Duodenal mucosa (tissue), 2 donors: ENCODE measurements around the gene PLSCR2.
A peak's percentile ranks its signal among the peaks of the same experiment; 100 is the strongest.

Experiments
- H3K27ac ChIP-seq: one replicate; pipeline ENCODE4 v1.7.0; 2013; ENCODE audit warnings: low read depth, low read length
- H3K27me3 ChIP-seq, 2 donors: one replicate each; pipeline ENCODE4 v1.7.0; 2013; ENCODE audit warnings: low read length in 2 of 2, control low read depth in 1 of 2; ENCODE audit not compliant: insufficient read depth in 2 of 2, control insufficient read depth in 1 of 2
- H3K36me3 ChIP-seq, 2 donors: one replicate each; pipeline ENCODE4 v1.7.0; 2013; ENCODE audit warnings: low read length in 2 of 2, control low read depth in 1 of 2; ENCODE audit not compliant: insufficient read depth in 2 of 2, control insufficient read depth in 1 of 2
- H3K4me1 ChIP-seq, 2 donors: one replicate each; pipeline ENCODE4 v1.7.0; 2013; ENCODE audit warnings: low read length in 2 of 2, control low read depth in 1 of 2; ENCODE audit not compliant: insufficient read depth in 2 of 2, control insufficient read depth in 1 of 2
- H3K4me3 ChIP-seq, 2 donors: one replicate each; pipeline ENCODE4 v1.7.0; 2013; ENCODE audit warnings: low read length in 2 of 2, low read depth in 1 of 2
- H3K9ac ChIP-seq, 2 donors: one replicate each; pipeline ENCODE4 v1.7.0; 2013; ENCODE audit warnings: low read length in 2 of 2, low read depth in 1 of 2
- H3K9me3 ChIP-seq, 2 donors: one replicate each; pipeline ENCODE4 v1.7.0; 2013; ENCODE audit warnings: low read length in 2 of 2, control low read depth in 1 of 2; ENCODE audit not compliant: control insufficient read depth in 1 of 2

PLSCR2 gene

GRCh38 chr3:146469150-146470017, at the start of gene PLSCR2:
Gene PLSCR2, minus strand, starts transcription at chr3:146469561. Its CDS starts 9,657 bp downstream, at chr3:146459904.
- Histone ChIP-seq H3K9ac (peak within 1 kb of the TSS; percentile 82 to 85), H3K27ac (peak within 1 kb of the TSS; percentile 77), H3K4me3 (peak within 1 kb of the TSS; percentile 81 to 91)

GRCh38 chr3:146517684-146518435, 48.5 kb upstream of the PLSCR2 start:
- H3K4me1 ChIP-seq: peaks cover 3 to 16% of the 10 kb centered on the region in 2 donors
- no peaks in the 10 kb centered on the region for H3K27me3 ChIP-seq
- H3K9me3 ChIP-seq: no peaks in the 10 kb centered on the region
- H3K36me3 ChIP-seq: peaks cover 9 to 27% of the 10 kb centered on the region in 2 donors
- H3K27ac ChIP-seq: no peak overlapping the region
- no peak overlapping the region for H3K4me3 ChIP-seq
- H3K9ac ChIP-seq: no peak overlapping the region

More at GRCh38 chr3:146469150-146470017, at the start of gene PLSCR2:
- Histone ChIP-seq H3K4me1 (no peaks in the 10 kb centered on the region), H3K36me3 (no peaks in the 10 kb centered on the region), H3K27me3 (no peaks in the 10 kb centered on the region), H3K9me3 (no peaks in the 10 kb centered on the region)

- H3K27ac ChIP-seq: no peak overlapping the region
Observed at GRCh38 chr3:146513386-146514051, 44.2 kb upstream of the PLSCR2 start.

GRCh38 chr3:146511402-146512134, 42.2 kb upstream of the PLSCR2 start:
- Histone ChIP-seq H3K9ac (no peak overlapping the region), H3K9me3 (no peaks in the 10 kb centered on the region), H3K4me1 (peaks cover 9 to 24% of the 10 kb centered on the region in 2 donors), H3K4me3 (peak overlapping the region in 1 of 2 donors; percentile 9), H3K27ac (no peak overlapping the region), H3K27me3 (no peaks in the 10 kb centered on the region), H3K36me3 (peaks cover 6 to 16% of the 10 kb centered on the region in 2 donors)

More at GRCh38 chr3:146513386-146514051, 44.2 kb upstream of the PLSCR2 start:
- Histone ChIP-seq H3K4me3 (no peak overlapping the region), H3K27me3 (no peaks in the 10 kb centered on the region), H3K9me3 (no peaks in the 10 kb centered on the region), H3K36me3 (peaks cover 9 to 16% of the 10 kb centered on the region in 2 donors), H3K9ac (no peak overlapping the region), H3K4me1 (peaks cover 9 to 31% of the 10 kb centered on the region in 2 donors)

GRCh38 chr3:146507331-146508120, 38.2 kb upstream of the PLSCR2 start:
- no peaks in the 10 kb centered on the region for H3K9me3 ChIP-seq
- peaks cover 11 to 30% of the 10 kb centered on the region in 2 donors for H3K4me1 ChIP-seq
- H3K4me3 ChIP-seq: no peak overlapping the region
- H3K27ac ChIP-seq: peak overlapping the region; percentile 1
- no peak overlapping the region for H3K9ac ChIP-seq
- no peaks in the 10 kb centered on the region for H3K36me3 ChIP-seq
- no peaks in the 10 kb centered on the region for H3K27me3 ChIP-seq

- Histone ChIP-seq H3K27me3 (no peaks in the 10 kb centered on the region), H3K9me3 (no peaks in the 10 kb centered on the region), H3K36me3 (no peaks in the 10 kb centered on the region), H3K4me1 (peaks cover 7 to 15% of the 10 kb centered on the region in 2 donors), H3K9ac (no peak overlapping the region), H3K27ac (no peak overlapping the region), H3K4me3 (no peak overlapping the region)
Observed at GRCh38 chr3:146505516-146505915, 36.2 kb upstream of the PLSCR2 start.

- H3K9me3 ChIP-seq: no peaks in the 10 kb centered on the region
- H3K27me3 ChIP-seq: no peaks in the 10 kb centered on the region
- no peaks in the 10 kb centered on the region for H3K36me3 ChIP-seq
- H3K27ac ChIP-seq: no peak overlapping the region
- H3K4me3 ChIP-seq: no peak overlapping the region
- H3K9ac ChIP-seq: no peak overlapping the region
- peaks cover 4 to 15% of the 10 kb centered on the region in 2 donors for H3K4me1 ChIP-seq
Observed at GRCh38 chr3:146504498-146505197, 35.3 kb upstream of the PLSCR2 start.

- Histone ChIP-seq H3K27ac (no peak overlapping the region), H3K9me3 (no peaks in the 10 kb centered on the region), H3K9ac (no peak overlapping the region), H3K4me1 (peaks cover 4 to 15% of the 10 kb centered on the region in 2 donors), H3K36me3 (no peaks in the 10 kb centered on the region), H3K4me3 (no peak overlapping the region), H3K27me3 (no peaks in the 10 kb centered on the region)
Observed at GRCh38 chr3:146503461-146504202, 34.3 kb upstream of the PLSCR2 start.
